ENCODE data around the gene AKAP1.

AKAP1 gene

GRCh38 chr17:57106107-57106835 lies 21.2 kb downstream of the AKAP1 start:
- no peak for DNase-seq (ENCODE audit: low read depth in 2 of 2)

- DNase-seq (ENCODE audit: low read depth in 2 of 2) = no peak
Observed at GRCh38 chr17:57106836-57107497, 21.9 kb downstream of the AKAP1 start.

GRCh38 chr17:57107498-57108101 lies 22.6 kb downstream of the AKAP1 start:
- no peak for DNase-seq (ENCODE audit: low read depth in 2 of 2)

GRCh38 chr17:57108671-57109392 lies 23.8 kb downstream of the AKAP1 start:
- DNase-seq (ENCODE audit: low read depth in 2 of 2) = no peak

- no peak for DNase-seq (ENCODE audit: low read depth in 2 of 2)
Observed at GRCh38 chr17:57109393-57110151, 24.5 kb downstream of the AKAP1 start.

- DNase-seq (ENCODE audit: low read depth in 2 of 2) = no peak
Observed at GRCh38 chr17:57110152-57110542, 25.1 kb downstream of the AKAP1 start.

- DNase-seq (ENCODE audit: low read depth in 2 of 2) = no peak
Observed at GRCh38 chr17:57110579-57111325, 25.7 kb downstream of the AKAP1 start.

GRCh38 chr17:57111386-57111785 lies 26.3 kb downstream of the AKAP1 start:
- no peak for DNase-seq (ENCODE audit: low read depth in 2 of 2)

- DNase-seq (ENCODE audit: low read depth in 2 of 2) = no peak
Observed at GRCh38 chr17:57113011-57113410, 28.0 kb downstream of the AKAP1 start.

GRCh38 chr17:57113656-57114055 lies 28.6 kb downstream of the AKAP1 start:
- no peak for DNase-seq (ENCODE audit: low read depth in 2 of 2)

- peak; percentile 43 to 61 for DNase-seq (ENCODE audit: low read depth in 2 of 2)
Observed at GRCh38 chr17:57114085-57114673, 29.1 kb downstream of the AKAP1 start.

- DNase-seq (ENCODE audit: low read depth in 2 of 2) = no peak
Observed at GRCh38 chr17:57115377-57115776, 30.3 kb downstream of the AKAP1 start.

GRCh38 chr17:57115916-57116315 lies 30.9 kb downstream of the AKAP1 start:
- DNase-seq (ENCODE audit: low read depth in 2 of 2) = no peak

GRCh38 chr17:57117798-57118197 lies 32.8 kb downstream of the AKAP1 start:
- DNase-seq (ENCODE audit: low read depth in 2 of 2) = no peak

GRCh38 chr17:57120814-57121213 lies 35.8 kb downstream of the AKAP1 start:
- no peak for DNase-seq (ENCODE audit: low read depth in 2 of 2)

- no peak for DNase-seq (ENCODE audit: low read depth in 2 of 2)
Observed at GRCh38 chr17:57121308-57122042, 36.4 kb downstream of the AKAP1 start.

GRCh38 chr17:57124053-57124452 lies 39.0 kb downstream of the AKAP1 start:
- DNase-seq (ENCODE audit: low read depth in 2 of 2) = no peak

- no peak for DNase-seq (ENCODE audit: low read depth in 2 of 2)
Observed at GRCh38 chr17:57125406-57125805, 40.4 kb downstream of the AKAP1 start.

- no peak for DNase-seq (ENCODE audit: low read depth in 2 of 2)
Observed at GRCh38 chr17:57125866-57126265, 40.8 kb downstream of the AKAP1 start.
